GM12878 (cell line): ENCODE results near the gene PHF10.
"Not testable (repeated sequence)": the region's sequence is repeated elsewhere in the genome, so short reads cannot be mapped to it uniquely, and the experiment has no call there.

Source experiments
- CHD4 ChIP-seq: fragments of 200-600 bp; sonication (generic); IDR thresholded peaks from 2 replicates; pipeline ENCODE4 v1.6.1; 2016; ENCODE audit warnings: mild to moderate bottlenecking
- POLR2A ChIP-seq: IDR thresholded peaks from 2 replicates; pipeline ENCODE4 v1.6.1; 2011; ENCODE audit warnings: low read depth, mild to moderate bottlenecking, low read length
- SIX5 ChIP-seq: IDR thresholded peaks from 2 replicates; pipeline ENCODE4 v1.6.1; 2011; ENCODE audit warnings: mild to moderate bottlenecking, low read depth, low read length, moderate library complexity; ENCODE audit not compliant: severe bottlenecking
- TF ChIP-seq, protein P1 (sequence below): fragments of 450-650 bp; IDR thresholded peaks from 2 replicates; pipeline ENCODE4 v1.6.1; 2017; ENCODE audit warnings: mild to moderate bottlenecking, moderate library complexity
- TF ChIP-seq, protein P2 (sequence below), 3 experiments: IDR thresholded peaks in 2 of 3; conservative IDR thresholded peaks in 1 of 3; 2 replicates each; pipeline ENCODE4 v1.5.1; 2011; ENCODE audit warnings: low read depth in 3 of 3, low read length in 3 of 3, mild to moderate bottlenecking in 3 of 3, control low read depth in 2 of 3, moderate library complexity in 2 of 3, inconsistent platforms in 1 of 3, mixed read lengths in 1 of 3; ENCODE audit not compliant: control insufficient read depth in 2 of 3, insufficient read depth in 1 of 3; ENCODE audit errors: extremely low read depth in 1 of 3

DNA sequence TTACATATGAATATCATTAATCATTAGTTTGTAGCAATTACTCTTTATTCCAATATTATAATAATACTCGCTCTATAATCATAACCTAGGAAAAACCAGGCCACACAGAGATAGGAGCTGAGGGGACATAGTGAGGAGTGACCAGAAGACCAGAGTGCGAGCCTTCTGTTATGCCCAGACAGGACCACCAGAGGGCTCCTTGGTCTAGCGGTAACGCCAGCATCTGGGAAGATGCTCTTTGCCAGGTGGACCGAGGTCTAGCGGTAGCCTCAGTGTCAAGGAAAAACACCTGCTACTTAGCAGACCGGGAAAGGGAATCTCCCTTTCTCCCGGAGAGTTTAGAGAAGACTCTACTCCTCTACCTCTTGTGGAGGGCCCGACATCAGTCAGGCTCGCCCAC is 27.2 kb downstream of the PHF10 start:
- not testable (repeated sequence) for TF ChIP-seq POLR2A, SIX5, CHD4
- TF ChIP-seq, protein P1, sequence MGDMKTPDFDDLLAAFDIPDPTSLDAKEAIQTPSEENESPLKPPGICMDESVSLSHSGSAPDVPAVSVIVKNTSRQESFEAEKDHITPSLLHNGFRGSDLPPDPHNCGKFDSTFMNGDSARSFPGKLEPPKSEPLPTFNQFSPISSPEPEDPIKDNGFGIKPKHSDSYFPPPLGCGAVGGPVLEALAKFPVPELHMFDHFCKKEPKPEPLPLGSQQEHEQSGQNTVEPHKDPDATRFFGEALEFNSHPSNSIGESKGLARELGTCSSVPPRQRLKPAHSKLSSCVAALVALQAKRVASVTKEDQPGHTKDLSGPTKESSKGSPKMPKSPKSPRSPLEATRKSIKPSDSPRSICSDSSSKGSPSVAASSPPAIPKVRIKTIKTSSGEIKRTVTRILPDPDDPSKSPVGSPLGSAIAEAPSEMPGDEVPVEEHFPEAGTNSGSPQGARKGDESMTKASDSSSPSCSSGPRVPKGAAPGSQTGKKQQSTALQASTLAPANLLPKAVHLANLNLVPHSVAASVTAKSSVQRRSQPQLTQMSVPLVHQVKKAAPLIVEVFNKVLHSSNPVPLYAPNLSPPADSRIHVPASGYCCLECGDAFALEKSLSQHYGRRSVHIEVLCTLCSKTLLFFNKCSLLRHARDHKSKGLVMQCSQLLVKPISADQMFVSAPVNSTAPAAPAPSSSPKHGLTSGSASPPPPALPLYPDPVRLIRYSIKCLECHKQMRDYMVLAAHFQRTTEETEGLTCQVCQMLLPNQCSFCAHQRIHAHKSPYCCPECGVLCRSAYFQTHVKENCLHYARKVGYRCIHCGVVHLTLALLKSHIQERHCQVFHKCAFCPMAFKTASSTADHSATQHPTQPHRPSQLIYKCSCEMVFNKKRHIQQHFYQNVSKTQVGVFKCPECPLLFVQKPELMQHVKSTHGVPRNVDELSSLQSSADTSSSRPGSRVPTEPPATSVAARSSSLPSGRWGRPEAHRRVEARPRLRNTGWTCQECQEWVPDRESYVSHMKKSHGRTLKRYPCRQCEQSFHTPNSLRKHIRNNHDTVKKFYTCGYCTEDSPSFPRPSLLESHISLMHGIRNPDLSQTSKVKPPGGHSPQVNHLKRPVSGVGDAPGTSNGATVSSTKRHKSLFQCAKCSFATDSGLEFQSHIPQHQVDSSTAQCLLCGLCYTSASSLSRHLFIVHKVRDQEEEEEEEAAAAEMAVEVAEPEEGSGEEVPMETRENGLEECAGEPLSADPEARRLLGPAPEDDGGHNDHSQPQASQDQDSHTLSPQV: not testable (repeated sequence)
- TF ChIP-seq, protein P2, sequence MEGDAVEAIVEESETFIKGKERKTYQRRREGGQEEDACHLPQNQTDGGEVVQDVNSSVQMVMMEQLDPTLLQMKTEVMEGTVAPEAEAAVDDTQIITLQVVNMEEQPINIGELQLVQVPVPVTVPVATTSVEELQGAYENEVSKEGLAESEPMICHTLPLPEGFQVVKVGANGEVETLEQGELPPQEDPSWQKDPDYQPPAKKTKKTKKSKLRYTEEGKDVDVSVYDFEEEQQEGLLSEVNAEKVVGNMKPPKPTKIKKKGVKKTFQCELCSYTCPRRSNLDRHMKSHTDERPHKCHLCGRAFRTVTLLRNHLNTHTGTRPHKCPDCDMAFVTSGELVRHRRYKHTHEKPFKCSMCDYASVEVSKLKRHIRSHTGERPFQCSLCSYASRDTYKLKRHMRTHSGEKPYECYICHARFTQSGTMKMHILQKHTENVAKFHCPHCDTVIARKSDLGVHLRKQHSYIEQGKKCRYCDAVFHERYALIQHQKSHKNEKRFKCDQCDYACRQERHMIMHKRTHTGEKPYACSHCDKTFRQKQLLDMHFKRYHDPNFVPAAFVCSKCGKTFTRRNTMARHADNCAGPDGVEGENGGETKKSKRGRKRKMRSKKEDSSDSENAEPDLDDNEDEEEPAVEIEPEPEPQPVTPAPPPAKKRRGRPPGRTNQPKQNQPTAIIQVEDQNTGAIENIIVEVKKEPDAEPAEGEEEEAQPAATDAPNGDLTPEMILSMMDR (IDR thresholded peaks at IDR 0.05 in 2 of 3, conservative IDR thresholded peaks at IDR 0.05 in 1 of 3; ENCODE audit: control insufficient read depth in 2 of 3, extremely low read depth in 1 of 3, insufficient read depth in 1 of 3, low read depth in 3 of 3, low read length in 3 of 3): peak in 2 of 3 experiments; percentile 18 to 19; a peak in 3 of 6 replicates
